Jurkat, Clone E6-1 (cell line): ENCODE results near the gene PACS1.
"Not testable (repeated sequence)": the region's sequence is repeated elsewhere in the genome, so short reads cannot be mapped to it uniquely, and the experiment has no call there.

Experiments used
- DNase-seq: peaks from one replicate; pipeline ENCODE4 v3.0.0-alpha.2; 2011; ENCODE audit warnings: low read depth, low spot score
- H3K4me3 ChIP-seq: 2 replicates; pipeline ENCODE4 v1.5.1; 2011; ENCODE audit warnings: mild to moderate bottlenecking, low read length, control low read depth, moderate library complexity

The PACS1 gene

DNA sequence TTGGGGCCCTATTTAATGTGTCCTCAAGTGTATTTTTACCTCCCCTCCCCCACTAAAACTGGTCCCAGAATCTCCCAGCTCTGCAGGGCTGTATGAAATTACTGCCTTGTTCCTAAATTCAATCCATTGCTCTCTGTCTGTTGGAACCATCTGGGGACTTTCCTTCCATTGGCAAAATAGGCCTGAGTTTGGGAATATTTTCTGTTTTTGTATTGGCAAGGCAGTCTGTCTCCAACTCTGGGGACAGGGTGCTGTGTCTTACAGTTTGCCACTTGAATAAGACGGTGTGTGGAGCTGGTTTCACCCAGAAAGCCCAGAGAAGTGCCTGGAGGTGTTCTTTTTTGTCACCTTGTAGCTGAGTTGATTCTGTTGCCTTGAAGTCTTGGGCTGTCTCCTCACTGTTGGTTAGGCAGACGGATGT, 1.3 kb downstream of the PACS1 start:
- H3K4me3 ChIP-seq: peak overlapping the region; percentile 56
- no peak for DNase-seq

DNA sequence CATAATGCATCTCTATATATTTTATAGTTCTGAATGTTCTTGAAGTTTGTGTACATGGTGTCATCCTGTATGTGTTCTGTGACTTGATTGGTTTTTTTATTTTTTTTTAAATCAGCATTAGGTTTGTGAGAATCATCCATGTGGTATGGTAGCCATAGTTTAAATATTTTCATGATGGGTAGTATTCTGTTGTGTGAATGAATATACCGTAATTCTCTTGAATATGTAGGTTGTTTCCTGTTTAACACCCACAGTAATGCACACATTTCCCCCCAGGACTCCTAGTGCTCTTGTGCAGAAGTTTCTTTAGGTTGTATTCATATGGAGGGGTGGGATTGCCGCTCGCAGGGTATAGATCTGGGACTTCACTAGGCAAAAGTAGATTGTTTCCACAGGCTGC, 2.0 kb downstream of the PACS1 start:
- H3K4me3 ChIP-seq: no peak overlapping the region
- no peak for DNase-seq

DNA sequence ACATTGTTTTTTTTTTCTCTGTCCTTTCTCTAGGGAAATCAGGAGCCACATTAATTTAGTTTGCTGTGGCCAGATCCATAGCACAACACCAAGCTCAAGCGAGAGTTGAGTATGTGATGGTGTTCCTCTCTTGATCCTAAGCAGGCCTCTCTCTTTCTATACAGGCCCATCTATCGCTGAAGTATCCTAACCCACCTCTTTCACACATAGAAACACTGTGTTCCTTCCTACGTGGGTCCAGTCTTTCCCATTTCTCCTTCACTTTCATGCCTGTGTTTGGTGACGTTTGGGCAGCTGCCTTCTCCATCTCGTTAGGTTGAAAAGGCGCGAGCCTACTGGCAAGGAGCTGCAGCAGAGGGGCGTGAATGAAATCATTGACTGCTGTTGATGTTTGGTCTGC, 2.4 kb downstream of the PACS1 start:
- no peak for DNase-seq
- H3K4me3 ChIP-seq: no peak overlapping the region

DNA sequence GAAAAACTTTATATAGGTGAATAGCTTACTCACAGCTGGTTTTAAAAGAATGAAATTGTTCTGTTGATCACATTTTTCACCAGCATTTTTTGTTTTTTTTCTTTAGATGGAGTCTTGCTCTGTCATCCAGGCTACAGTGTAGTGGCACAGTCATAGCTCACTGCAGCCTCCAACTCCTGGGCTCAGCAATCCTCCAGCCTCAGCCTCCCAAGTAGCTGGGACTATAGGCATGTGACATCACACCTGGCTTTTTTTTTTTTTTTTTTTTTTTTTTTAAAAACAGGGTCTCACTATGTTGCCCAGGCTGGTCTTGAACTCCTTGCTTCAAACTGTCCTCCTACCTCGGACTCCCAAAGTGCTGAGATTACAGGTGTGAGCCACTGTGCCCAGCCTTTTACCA, 3.6 kb downstream of the PACS1 start:
- no peak overlapping the region for H3K4me3 ChIP-seq
- DNase-seq: no peak

GRCh38 chr11:66075273-66075672, 5.2 kb downstream of the PACS1 start:
- DNase-seq: no peak
- H3K4me3 ChIP-seq: no peak overlapping the region

- DNase-seq: no peak
- no peak overlapping the region for H3K4me3 ChIP-seq
Measured at GRCh38 chr11:66076561-66076960, 6.5 kb downstream of the PACS1 start.

GRCh38 chr11:66077927-66078326, 7.9 kb downstream of the PACS1 start:
- H3K4me3 ChIP-seq: no peak overlapping the region
- no peak for DNase-seq

DNA sequence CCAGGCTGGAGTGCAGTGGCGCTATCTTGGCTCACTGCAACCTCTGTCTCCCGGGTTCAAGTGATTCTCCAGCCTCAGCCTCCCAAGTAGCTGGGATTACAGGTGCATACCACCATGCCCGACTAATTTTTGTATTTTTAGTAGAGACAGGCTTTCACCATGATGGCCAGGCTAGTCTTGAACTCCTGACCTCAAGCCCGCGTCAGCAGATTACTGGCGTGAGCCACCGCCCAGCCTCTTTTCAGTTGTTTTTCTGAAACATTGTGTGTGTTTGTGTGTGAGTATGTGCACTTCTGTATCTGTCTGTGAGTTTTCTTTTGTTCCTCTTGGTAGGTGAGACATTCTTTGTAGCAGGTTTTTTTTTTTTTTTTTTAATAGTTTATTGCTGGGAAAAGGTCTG, 8.9 kb downstream of the PACS1 start:
- DNase-seq, H3K4me3 ChIP-seq: not testable (repeated sequence)

- DNase-seq: no peak
- no peak overlapping the region for H3K4me3 ChIP-seq
Measured at GRCh38 chr11:66080055-66080817, 10.2 kb downstream of the PACS1 start.

- DNase-seq: peak; percentile 85
- peak overlapping the region; percentile 33 for H3K4me3 ChIP-seq
Measured at GRCh38 chr11:66081505-66081904, 11.4 kb downstream of the PACS1 start.

DNA sequence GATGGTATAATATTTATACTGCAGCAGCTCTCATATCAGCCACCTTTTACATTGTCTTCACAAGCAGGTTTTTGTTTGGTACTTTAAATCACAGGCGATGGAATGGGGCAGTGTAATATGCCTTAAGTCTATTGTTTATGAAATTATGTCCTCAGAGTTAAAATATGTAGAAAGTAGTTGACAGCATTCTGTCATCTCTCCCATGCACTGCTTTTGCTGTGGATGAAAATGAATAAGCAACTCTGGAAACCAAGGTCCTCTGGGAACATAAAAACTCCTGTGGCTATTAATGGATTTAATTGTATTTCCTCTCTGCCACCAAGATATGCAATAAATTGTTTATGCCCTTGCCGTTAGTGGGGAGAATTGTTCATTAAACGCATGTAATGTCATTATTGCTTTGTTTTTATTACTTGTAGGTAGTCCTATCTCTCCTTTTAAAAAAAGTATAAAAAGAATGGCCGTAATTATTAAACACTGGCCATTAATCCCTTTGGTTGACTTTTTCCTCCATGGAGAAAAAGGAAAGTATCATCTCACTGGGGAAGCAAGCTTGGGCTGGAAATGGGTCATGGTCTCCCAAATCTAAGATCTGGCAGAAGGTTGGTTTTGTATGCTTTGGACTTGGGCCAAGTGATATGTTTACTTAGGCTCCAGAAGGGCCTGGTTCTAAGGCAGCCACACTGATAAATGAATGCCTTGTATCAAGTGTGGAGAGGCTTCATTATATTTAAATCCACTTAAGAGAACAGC, 13.1 kb downstream of the PACS1 start:
- DNase-seq: no peak

GRCh38 chr11:66083767-66084166, 13.7 kb downstream of the PACS1 start:
- no peak for DNase-seq

More for the DNA sequence above, 13.1 kb downstream of the PACS1 start:
- H3K4me3 ChIP-seq: no peak overlapping the region

DNA sequence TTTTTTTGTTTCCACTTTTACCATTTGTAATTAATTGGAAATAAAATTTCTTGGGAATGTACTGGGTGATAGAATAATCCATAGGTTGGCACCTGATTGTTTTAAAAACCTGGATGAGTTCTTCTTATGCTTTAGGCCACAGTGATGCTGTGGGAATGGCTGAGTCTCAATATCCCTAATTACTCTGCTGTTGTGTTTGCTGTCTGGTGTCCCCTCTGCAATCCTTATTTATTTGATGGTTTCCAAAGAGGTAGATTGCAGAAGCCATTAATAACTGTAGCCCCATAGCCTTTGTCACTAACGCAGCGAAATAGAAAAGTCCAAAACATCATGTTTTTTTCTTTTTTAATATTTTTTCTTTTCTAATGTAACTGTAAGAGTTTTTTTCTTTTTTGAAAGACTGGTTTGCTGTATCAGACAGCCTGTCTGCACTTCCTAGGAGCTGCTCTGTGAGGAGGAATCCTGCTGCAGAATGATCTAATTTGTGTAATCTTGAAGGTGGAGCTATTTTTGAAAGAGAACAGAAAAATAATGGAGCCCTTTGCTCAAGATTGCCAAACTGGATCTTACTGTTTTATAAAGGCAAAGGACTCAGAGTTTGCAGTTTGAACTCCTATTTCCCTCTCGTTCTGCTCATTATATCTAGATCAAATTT, 14.9 kb downstream of the PACS1 start:
- H3K4me3 ChIP-seq: no peak overlapping the region
- DNase-seq: no peak

More at GRCh38 chr11:66083767-66084166, 13.7 kb downstream of the PACS1 start:
- no peak overlapping the region for H3K4me3 ChIP-seq

DNA sequence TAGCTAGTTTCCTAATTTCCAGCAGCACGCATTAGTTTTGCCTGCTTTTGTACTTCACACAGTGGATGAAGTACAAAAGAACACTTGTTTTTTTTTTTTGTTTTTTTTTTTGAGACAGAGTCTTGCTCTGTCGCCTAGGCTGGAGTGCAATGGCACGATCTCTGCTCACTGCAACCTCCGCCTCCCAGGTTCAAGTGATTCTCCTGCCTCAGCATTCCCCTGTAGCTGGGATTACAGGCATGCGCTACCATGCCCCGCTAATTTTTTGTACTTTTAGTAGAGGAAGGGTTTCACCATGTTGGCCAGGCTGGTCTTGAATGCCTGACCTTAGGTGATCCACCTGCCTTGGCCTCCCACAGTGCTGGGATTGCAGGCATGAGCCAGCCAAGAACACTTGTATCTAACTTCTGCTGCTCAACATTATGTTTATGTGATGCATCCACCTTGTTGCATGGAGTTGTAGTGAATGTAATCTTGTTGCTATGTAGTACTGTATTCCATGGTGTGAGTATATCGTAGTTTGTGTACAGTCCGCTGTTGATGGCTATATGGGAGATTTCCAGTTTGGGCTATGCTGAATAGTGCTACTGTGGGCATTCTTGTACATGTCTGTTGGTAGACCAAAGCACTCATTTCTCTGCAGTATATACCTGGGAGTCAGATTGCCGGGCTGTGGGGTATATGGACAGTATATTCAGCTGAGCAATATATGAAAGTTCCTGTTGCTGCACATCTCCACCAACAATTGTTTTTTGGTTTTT, 17.3 kb downstream of the PACS1 start:
- no peak for DNase-seq
- no peak overlapping the region for H3K4me3 ChIP-seq

GRCh38 chr11:66089067-66089466, 19.0 kb downstream of the PACS1 start:
- no peak for DNase-seq
- no peak overlapping the region for H3K4me3 ChIP-seq

DNA sequence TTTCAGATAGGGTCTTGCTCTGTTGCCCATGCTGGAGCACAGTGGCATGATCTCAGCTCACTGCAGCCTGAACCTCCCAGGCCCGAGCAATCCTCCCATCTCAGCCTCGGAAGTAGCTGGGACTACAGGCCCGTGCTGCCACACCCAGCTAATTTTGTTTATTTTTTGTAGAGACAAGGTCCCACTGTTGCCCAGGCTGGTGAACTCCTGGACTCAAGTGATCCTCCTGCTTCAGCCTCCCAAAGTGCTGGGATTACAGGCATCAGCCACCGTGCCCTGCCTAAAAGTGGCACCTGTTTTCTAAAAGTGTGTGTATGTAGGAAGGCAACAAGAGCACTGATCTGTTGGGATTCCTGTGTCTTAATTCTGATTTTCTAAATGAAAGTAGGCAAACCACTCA, 20.2 kb downstream of the PACS1 start:
- no peak overlapping the region for H3K4me3 ChIP-seq
- no peak for DNase-seq

GRCh38 chr11:66092125-66092524, 22.1 kb downstream of the PACS1 start:
- DNase-seq, H3K4me3 ChIP-seq: not testable (repeated sequence)

DNA sequence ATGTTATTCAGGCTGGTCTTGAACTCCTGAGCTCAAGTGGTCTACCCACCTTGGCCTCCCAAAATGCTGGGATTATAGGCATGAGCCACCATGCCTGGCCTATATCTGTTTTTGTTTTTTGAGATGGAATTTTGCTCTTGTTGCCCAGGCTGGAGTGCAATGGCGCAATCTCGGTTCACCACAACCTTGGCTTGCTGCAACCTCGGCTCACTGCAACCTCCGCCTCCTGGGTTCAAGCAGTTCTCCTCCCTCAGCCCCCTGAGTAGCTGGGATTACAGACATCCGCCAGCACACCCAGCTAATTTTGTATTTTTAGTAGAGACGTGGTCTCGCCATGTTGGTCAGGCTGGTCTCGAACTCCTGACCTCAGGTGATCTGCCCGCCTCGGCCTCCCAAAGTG, 29.7 kb downstream of the PACS1 start:
- H3K4me3 ChIP-seq, DNase-seq: not testable (repeated sequence)

DNA sequence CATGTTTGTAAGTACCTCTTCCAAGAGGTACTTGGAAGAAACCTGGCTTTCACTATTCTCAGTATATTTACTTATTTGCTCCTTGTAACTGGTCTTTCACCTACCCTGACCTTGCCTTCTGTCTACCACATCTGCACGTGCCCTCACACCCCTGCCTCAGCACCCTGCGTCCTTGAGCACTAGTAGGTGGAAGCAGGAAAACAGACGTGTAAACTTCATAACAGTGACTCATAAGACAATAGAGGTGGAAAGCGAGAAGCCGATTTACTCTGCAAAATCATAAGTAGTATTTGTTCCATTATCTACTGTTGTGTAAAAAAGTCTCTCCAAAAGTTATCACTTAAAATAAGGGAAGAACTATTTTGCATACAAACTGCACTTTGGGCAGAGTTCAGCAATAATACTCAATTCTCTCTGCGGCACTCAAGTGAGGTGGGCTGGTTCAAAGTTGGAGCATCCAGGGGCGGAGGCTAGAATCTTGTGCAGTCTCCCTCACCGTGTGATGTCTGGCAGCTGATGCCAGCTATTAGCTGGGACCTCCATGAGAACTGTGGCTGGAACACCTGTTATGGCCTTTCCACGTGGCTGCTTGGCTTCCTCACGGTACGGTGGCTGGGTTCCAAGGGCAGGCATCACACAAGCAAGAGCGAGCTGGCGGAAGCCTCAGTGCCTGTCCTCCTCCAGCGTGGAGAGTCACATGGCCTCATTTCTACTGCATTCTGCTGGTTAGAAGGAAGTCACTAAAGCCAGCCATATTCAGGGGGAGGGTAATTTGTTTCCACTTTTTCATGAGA, 30.4 kb downstream of the PACS1 start:
- no peak overlapping the region for H3K4me3 ChIP-seq
- DNase-seq: peak; percentile 57
